Left lung (tissue), 10 donors: ENCODE results near the gene CEACAM16. TPM values are rescaled to one million over a fixed set of nuclear protein-coding genes. Genes with fewer than 3 reads are reported as not detected.
"Not testable (repeated sequence)": the region's sequence is repeated elsewhere in the genome, so short reads cannot be mapped to it uniquely, and the experiment has no call there.

ENCODE experiments used
- ATAC-seq: fragments of 200-7000 bp; cut with Tn5 transposase; one replicate; pipeline ENCODE4 v1.9.1; 2020; ENCODE audit warnings: moderate library complexity
- DNase-seq, 4 donors: peaks; one replicate each; pipeline ENCODE4 v3.0.0-alpha.2; 2013 to 2020
- H3K27ac ChIP-seq, 2 donors: fragments of 200-600 bp; sonication (generic) in 1 of 2; one replicate each; pipeline versions ENCODE4 v1.5.0 to v1.8.0; 2020 to 2021
- H3K27me3 ChIP-seq, 2 donors: fragments of 200-600 bp; sonication (generic) in 1 of 2; one replicate each; pipeline versions ENCODE4 v1.5.0 to v1.8.0; 2020 to 2021
- H3K36me3 ChIP-seq, 2 donors: fragments of 200-600 bp; sonication (generic) in 1 of 2; one replicate each; pipeline versions ENCODE4 v1.5.0 to v1.8.0; 2020 to 2021
- H3K4me1 ChIP-seq, 2 donors: fragments of 200-600 bp; one replicate each; pipeline ENCODE4 v1.8.0; 2021
- H3K4me3 ChIP-seq, 2 donors: fragments of 200-600 bp; sonication (generic) in 1 of 2; one replicate each; pipeline versions ENCODE4 v1.5.0 to v1.8.0; 2020 to 2021; ENCODE audit warnings: mild to moderate bottlenecking in 1 of 2
- H3K9me3 ChIP-seq, 2 donors: fragments of 200-600 bp; sonication (generic) in 1 of 2; one replicate each; pipeline versions ENCODE4 v1.5.0 to v1.8.0; 2020 to 2021
- CTCF ChIP-seq, 2 donors: fragments of 200-600 bp; sonication (generic) in 1 of 2; IDR thresholded peaks; one replicate each; pipeline versions ENCODE4 v1.5.0 to v1.8.0; 2021; ENCODE audit warnings: antibody characterized with exemption in 2 of 2
- intact Hi-C, 2 donors: fragments of 100-400 bp; cut with DNase I; formaldehyde crosslinking; loops; one replicate each; pipeline versions ENCODE4 v1.11.2 to v1.14.2; 2022
- polyA plus RNA-seq, 6 donors: library from polyadenylated mRNA; unstranded; fragments of 120-200 nt; gene quantifications; one replicate each; pipeline ENCODE4 v1.2.1, GENCODE V29; 2013; ENCODE audit not compliant: insufficient read length in 6 of 6
- total RNA-seq, 2 donors: library from RNA; stranded (reverse); fragmentation: NEBNext Ultra II Directional; extraction: Animal tissue kit (Norgen Biotek cat#: 25700); gene quantifications; one replicate each; pipeline ENCODE4 v1.2.1, GENCODE V29; 2021
- donor health status: DM: no; HTN: yes; CAD: no.
- donor health status: DM: no; HTN: no; CAD: no.

The CEACAM16 gene
- total and polyA plus RNA-seq, 8 donors = 0.20 TPM; not detected in 7

DNA sequence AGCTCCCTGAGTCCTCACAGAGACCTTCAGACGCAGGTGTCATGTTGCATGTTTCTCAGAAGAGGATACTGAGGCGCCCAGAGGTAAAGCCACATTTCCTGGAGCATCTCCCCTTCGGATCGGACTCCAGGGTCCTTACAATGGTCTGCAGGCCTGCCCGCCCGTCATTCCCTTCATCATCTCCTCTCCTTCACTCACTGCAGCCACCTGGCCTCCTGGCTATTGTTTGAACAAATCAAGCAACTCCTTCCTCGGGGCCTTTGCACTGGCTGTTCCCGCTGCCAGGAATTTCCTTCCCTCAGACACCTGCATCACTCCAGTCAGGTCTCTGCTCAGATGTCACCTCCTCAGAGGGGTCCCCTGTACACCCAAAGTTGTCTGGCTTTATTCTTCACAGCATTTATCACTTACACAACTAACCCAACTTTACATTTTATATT lies 20.3 kb downstream of the CEACAM16 start:
- Histone ChIP-seq H3K36me3 (no peaks in the 10 kb centered on the region), H3K4me1 (peaks cover 28 to 65% of the 10 kb centered on the region in 2 donors), H3K27me3 (no peaks in the 10 kb centered on the region), H3K27ac (peak overlapping the region in 1 of 2 donors; percentile 33), H3K9me3 (peaks cover 0 to 10% of the 10 kb centered on the region in 2 donors), H3K4me3 (no peak overlapping the region)
- DNase-seq (no peak), ATAC-seq (no peak)
- intact Hi-C loops = no loop called here
- TF ChIP-seq CTCF (IDR thresholded peaks at IDR 0.05) = no peak

GRCh38 chr19:44720396-44720795 lies 21.4 kb downstream of the CEACAM16 start:
- H3K27me3 ChIP-seq, H3K27ac ChIP-seq, ATAC-seq, DNase-seq, intact Hi-C loops, H3K36me3 ChIP-seq, H3K9me3 ChIP-seq, H3K4me3 ChIP-seq: not testable (repeated sequence)
- peaks cover 33 to 76% of the 10 kb centered on the region in 2 donors for H3K4me1 ChIP-seq

DNA sequence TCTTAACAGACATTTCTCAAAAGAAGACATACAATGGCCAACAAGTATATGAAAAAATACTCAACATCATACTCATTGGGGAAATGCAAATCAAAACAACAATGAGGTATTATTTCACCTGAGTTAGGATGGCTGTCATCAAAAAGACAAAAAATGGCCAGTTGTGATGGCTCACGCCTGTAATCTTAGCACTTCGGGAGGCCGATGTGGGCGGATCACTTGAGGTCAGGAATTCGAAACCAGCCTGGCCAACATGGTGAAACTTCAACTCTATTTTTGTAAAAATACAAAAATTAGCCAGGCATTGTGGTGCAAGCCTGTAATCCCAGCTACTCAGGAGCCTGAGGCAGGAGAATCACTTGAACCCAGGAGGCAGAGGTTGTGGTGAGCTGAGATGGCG lies 22.0 kb downstream of the CEACAM16 start:
- DNase-seq (no peak), ATAC-seq (no peak)
- intact Hi-C loops = no loop called here
- TF ChIP-seq CTCF (IDR thresholded peaks at IDR 0.05) = no peak
- H3K9me3 ChIP-seq = no peaks in the 10 kb centered on the region
- peaks cover 33 to 81% of the 10 kb centered on the region in 2 donors for H3K4me1 ChIP-seq
- no peak overlapping the region for H3K4me3 ChIP-seq
- H3K27ac ChIP-seq = no peak overlapping the region
- no peaks in the 10 kb centered on the region for H3K27me3 ChIP-seq
- no peaks in the 10 kb centered on the region for H3K36me3 ChIP-seq

GRCh38 chr19:44721369-44721768 lies 22.4 kb downstream of the CEACAM16 start:
- H3K36me3 ChIP-seq, intact Hi-C loops, DNase-seq, ATAC-seq, H3K4me3 ChIP-seq, H3K27me3 ChIP-seq, H3K9me3 ChIP-seq: not testable (repeated sequence)
- H3K27ac ChIP-seq = peak overlapping the region in 1 of 2 donors; percentile 57
- peaks cover 33 to 86% of the 10 kb centered on the region in 2 donors for H3K4me1 ChIP-seq

DNA sequence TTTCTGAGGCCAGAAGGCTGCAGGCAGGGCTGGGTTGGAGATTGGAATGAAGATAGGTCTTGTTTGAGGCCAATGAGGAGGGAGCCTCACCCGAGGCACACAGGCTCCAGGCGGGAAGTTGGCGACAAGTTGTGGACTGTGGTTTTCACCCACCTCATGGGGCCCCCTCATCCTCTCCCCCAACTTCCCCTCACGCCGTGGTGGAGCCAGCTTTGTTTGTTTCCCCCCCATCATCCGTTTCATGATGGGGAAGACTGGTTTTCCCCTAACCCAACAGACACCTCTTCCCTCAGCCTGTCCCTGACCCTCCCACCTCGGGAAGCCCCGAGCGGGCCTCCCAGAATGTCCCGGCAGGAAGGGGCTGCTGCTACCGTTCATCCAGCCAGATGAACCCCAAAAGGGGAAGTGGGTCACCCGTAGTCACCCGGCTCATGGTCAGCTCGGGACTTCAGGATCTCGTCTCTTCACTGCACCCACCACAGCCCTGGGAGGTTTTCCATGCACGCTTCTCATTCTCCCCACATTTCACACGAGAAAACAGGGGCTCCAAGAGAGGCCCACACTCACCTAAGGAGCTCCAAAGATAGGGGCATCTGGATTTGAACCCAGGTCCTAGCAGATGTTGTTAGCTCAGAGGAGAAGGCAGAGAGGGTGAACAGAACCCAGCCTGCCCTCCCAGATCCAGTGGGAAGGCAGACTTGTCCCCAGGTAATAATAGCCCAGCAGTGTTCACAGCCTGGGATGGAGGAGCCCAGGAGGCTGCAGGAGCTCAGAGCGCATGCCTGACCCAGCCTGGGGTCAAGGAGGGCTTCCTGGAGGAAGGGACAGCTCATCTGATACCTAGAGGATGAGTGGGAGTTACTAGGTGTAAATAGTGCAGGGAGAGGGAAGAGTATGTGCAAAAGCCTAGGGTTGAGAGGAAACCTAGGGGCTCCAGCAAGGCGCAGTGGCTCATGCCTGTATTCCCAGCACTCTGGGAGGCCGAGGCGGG lies 23.5 kb downstream of the CEACAM16 start:
- intact Hi-C loops = loop anchor here in 1 of 2 donors (2.0 kb wide), 1 partner anchor 50 kb away; no protein-coding TSS in a partner anchor
- ATAC-seq (no peak), DNase-seq (peak in 1 of 4 donors; percentile 63)
- Histone ChIP-seq H3K4me3 (no peak overlapping the region), H3K9me3 (no peaks in the 10 kb centered on the region), H3K27me3 (no peaks in the 10 kb centered on the region), H3K36me3 (no peaks in the 10 kb centered on the region), H3K27ac (peak overlapping the region; percentile 39 to 57), H3K4me1 (peaks cover 33 to 89% of the 10 kb centered on the region in 2 donors)
- no peak for TF ChIP-seq CTCF (IDR thresholded peaks at IDR 0.05)

DNA sequence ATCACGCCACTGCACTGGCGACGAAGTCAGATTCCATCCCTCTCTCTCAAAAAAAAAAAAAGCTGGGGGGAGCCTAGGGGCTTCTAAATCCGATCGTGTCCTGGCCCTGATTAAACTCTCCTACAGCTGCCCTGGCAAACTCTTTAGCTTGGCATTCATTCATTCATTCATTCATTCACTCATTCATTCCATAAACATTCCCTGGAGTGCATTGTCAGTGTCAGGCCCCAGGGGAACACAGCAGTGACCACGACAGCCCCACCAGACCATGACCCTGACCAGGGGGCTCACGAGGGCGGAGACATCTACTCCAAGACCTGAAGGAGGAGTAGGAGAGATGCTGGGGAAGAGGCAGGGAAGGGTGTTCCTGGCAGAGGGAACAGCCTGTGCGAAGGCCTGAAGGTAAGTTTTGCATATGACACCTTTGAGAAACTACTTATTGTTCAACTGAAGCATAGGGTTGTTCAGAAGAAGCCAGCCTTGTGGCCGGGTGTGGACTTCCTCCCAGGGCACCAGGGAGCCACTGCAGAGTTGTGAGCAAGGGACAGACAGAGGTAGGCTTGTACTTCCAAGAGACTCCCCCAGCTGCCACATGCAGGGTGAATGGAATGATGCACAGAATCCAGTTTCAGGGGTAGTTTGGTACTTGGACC lies 24.5 kb downstream of the CEACAM16 start:
- no peak overlapping the region for H3K4me3 ChIP-seq
- H3K9me3 ChIP-seq = no peaks in the 10 kb centered on the region
- no peak for DNase-seq
- H3K27ac ChIP-seq = peak overlapping the region in 1 of 2 donors; percentile 57
- peaks cover 30 to 86% of the 10 kb centered on the region in 2 donors for H3K4me1 ChIP-seq
- ATAC-seq = peak; percentile 6
- H3K27me3 ChIP-seq = no peaks in the 10 kb centered on the region
- H3K36me3 ChIP-seq = no peaks in the 10 kb centered on the region
- intact Hi-C loops = loop anchor here in 1 of 2 donors (2.0 kb wide), 1 partner anchor 49 kb away; no protein-coding TSS in a partner anchor
- no peak for TF ChIP-seq CTCF (IDR thresholded peaks at IDR 0.05)
